IPS-18a (cell line): ENCODE results near the gene MDC1.
"Not testable (repeated sequence)": the region's sequence is repeated elsewhere in the genome, so short reads cannot be mapped to it uniquely, and the experiment has no call there.

Source experiments
- H3K27ac ChIP-seq: one replicate; pipeline ENCODE4 v1.5.1; 2013; ENCODE audit warnings: low read length
- H3K27me3 ChIP-seq: one replicate; pipeline ENCODE4 v1.6.1; 2013; ENCODE audit warnings: mild to moderate bottlenecking, low read length; ENCODE audit not compliant: control insufficient read depth, insufficient read depth
- H3K36me3 ChIP-seq: one replicate; pipeline ENCODE4 v1.6.1; 2013; ENCODE audit warnings: low read depth, low read length; ENCODE audit not compliant: control insufficient read depth
- H3K4me1 ChIP-seq: one replicate; pipeline ENCODE4 v1.6.1; 2013; ENCODE audit warnings: low read depth, low read length; ENCODE audit not compliant: control insufficient read depth
- H3K4me3 ChIP-seq: one replicate; pipeline ENCODE4 v1.5.1; 2013; ENCODE audit warnings: low read length
- H3K9ac ChIP-seq: one replicate; pipeline ENCODE4 v1.6.1; 2013; ENCODE audit warnings: mild to moderate bottlenecking, low read length, moderate library complexity
- H3K9me3 ChIP-seq: one replicate; pipeline ENCODE4 v1.6.1; 2013; ENCODE audit warnings: low read depth, low read length; ENCODE audit not compliant: control insufficient read depth

The MDC1 gene

DNA sequence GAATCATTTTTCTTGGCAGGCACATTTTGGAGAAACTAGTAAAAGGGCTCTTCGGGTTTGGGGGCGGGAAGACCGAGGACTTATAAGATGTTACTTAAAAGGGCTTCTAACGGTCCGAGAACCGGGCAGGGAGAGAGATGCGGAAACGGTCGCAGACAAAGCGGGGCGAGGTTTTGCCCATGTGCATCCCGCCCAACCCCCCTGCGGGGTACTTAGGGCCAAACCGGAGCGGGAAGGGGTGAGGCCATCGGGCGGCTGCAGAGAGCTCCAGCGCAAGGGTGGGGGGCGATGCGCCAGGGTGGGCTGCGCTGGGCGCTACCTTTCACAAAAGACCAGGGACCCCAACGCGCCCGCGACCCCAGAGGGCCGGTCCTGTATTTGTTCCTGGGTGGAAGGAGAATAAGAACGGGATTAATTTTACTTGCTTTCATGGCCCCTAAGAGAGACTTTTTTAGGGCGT is 3.7 kb upstream of the MDC1 start:
- Histone ChIP-seq H3K27me3 (no peaks in the 10 kb centered on the region), H3K4me1 (peaks cover 15% of the 10 kb centered on the region), H3K27ac (peak overlapping the region; percentile 100), H3K9me3 (no peaks in the 10 kb centered on the region), H3K36me3 (peaks cover 41% of the 10 kb centered on the region), H3K4me3 (peak overlapping the region; percentile 97), H3K9ac (peak overlapping the region; percentile 100)

DNA sequence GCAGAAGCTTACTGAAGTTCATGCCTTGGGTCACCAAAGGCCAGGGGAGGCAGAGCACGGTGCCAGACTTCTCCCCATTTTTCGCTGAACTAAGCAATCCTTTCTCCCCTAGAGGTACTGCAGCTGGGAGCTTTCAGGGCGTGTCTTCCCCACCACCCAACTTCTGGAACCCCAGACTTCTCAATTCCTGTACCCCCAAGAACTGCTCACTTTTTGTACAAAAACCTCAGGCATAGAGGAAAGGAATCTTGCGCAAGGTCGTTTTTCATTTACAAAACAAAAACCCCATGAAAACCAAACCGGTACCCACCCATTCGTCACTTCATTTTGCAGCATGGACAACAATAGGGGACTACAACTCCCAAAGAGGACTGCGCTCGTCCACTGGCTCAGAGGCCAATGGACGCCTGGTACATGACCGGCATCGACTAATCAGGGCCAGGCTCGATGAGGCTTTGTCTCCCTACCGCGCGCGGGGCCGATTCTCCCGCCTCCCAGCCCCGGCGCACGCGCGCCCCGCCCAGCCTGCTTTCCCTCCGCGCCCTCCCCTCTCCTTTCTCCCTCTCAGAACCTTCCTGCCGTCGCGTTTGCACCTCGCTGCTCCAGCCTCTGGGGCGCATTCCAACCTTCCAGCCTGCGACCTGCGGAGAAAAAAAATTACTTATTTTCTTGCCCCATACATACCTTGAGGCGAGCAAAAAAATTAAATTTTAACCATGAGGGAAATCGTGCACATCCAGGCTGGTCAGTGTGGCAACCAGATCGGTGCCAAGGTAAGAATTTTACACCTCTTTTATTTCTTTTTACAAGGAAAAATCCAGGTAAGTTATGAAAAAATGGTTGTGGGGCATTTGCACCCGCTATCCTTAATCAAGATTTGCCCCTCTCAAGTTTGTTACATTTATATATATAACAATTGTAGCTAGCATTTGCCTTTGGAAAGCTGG is 3.0 kb upstream of the MDC1 start, which contains the start of gene TUBB:
TSS of gene TUBB (plus strand) at position 562 of the 947 bp plus-strand sequence. CDS start at position 717, 155 bp downstream.
- H3K4me3 ChIP-seq, result peak within 1 kb of the TSS; percentile 97
- H3K9me3 ChIP-seq, result no peaks in the 10 kb centered on the region
- H3K9ac ChIP-seq, result peak within 1 kb of the TSS; percentile 100
- H3K4me1 ChIP-seq, result peaks cover 15% of the 10 kb centered on the region
- H3K36me3 ChIP-seq, result peaks cover 36% of the 10 kb centered on the region
- H3K27me3 ChIP-seq, result no peaks in the 10 kb centered on the region
- peak within 1 kb of the TSS; percentile 100 for H3K27ac ChIP-seq

DNA sequence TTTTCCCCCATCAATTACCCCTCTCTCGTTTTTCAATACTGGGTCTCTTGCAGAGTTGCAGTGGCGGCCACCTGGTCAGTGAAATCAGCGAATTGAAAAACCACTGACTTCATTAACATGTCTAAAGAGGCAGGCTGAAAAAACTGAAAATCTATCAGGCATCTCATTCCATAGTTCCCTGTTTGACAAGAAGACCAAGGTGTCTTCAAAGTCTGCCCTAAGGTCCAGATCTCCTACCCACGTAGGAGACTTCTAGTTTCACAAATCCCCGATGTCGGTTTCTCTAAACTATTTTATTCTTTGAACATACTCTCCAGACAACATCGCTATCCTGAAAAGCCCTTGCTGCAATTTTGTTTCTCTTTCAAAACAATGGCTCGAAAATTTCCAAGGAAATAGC is 2.3 kb upstream of the MDC1 start:
- Histone ChIP-seq H3K9ac (peak overlapping the region; percentile 100), H3K4me3 (peak overlapping the region; percentile 97), H3K27me3 (no peaks in the 10 kb centered on the region), H3K9me3 (no peaks in the 10 kb centered on the region), H3K36me3 (peaks cover 31% of the 10 kb centered on the region), H3K27ac (peak overlapping the region; percentile 94), H3K4me1 (peaks cover 15% of the 10 kb centered on the region)

DNA sequence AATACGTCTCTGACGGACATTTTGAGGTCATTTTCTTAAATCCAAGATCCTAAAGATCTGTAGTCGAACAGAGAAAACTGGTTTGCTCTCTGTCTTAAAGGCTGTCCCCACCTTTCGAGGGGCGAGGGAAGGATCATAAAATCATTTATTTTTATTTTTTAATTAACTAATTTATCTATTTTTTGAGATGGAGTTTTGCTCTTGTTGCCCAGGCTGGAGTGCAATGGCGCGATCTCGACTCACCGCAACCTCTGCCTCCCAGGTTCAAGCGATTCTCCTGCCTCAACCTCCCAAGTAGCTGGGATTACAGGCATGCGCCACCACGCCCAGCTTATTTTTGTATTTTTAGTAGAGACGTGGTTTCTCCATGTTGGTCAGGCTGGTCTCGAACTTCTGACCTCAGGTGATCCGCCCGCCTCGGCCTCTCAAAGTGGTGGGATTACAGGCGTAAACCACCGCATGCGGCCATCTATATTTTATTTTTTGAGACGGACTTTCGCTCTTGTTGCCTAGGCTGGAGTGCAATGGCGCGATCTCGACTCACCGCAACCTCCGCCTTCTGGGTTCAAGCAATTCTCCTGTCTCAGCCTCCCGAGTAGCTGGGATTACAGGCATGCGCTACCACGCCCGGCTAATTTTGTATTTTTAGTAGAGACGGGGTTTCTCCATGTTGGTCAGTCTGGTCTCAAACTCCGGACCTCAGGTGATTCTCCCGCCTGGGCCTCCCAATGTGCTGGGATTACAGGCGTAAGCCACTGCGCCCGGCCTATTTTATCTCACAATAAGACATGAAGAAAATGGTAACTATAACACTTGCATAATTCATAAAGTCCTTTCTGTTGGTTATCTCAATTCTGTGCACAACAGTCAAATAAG is 1.0 kb upstream of the MDC1 start:
- Histone ChIP-seq H3K4me1 (peaks cover 15% of the 10 kb centered on the region), H3K27ac (peak overlapping the region; percentile 97), H3K36me3 (peaks cover 31% of the 10 kb centered on the region), H3K4me3 (peak overlapping the region; percentile 97), H3K9ac (peak overlapping the region; percentile 88)
- H3K27me3 ChIP-seq, H3K9me3 ChIP-seq: not testable (repeated sequence)

DNA sequence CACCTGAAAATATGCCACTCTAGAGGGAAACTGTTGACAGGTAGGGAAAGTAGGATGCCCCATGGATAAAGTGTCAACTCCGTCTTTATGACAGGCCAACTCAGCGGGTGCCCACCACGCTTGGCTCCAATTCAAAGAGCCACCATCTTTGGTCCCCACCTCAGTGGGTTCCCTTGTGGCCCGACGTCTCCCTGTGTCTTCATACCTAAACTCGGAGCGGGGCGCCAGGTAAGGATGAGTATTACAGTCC is 277 bp downstream of the MDC1 start:
- no peaks in the 10 kb centered on the region for H3K27me3 ChIP-seq
- H3K27ac ChIP-seq, result peak overlapping the region; percentile 63
- H3K4me1 ChIP-seq, result peaks cover 11% of the 10 kb centered on the region
- H3K9ac ChIP-seq, result peak overlapping the region; percentile 73
- peaks cover 31% of the 10 kb centered on the region for H3K36me3 ChIP-seq
- no peaks in the 10 kb centered on the region for H3K9me3 ChIP-seq
- H3K4me3 ChIP-seq, result peak overlapping the region; percentile 79

DNA sequence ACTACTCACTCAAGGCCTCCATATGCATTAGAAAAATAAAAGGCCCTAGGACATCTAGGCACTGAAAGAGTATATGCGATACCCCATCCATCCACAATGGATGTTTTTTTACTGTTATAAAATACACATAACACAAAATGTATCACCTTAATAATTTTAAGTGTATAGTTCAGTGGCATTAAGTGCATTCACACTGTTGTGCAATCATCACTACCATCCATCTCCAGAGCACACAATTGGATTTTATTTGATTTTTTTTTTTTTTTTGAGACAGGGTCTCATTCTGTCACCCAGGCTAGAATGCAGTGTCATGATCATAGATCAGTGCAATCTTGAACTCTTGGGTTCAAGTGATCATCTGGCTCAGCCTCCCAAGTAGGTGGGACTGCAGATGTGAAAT is 2.8 kb downstream of the MDC1 start:
- Histone ChIP-seq H3K27ac (no peak overlapping the region), H3K36me3 (peaks cover 50% of the 10 kb centered on the region)

DNA sequence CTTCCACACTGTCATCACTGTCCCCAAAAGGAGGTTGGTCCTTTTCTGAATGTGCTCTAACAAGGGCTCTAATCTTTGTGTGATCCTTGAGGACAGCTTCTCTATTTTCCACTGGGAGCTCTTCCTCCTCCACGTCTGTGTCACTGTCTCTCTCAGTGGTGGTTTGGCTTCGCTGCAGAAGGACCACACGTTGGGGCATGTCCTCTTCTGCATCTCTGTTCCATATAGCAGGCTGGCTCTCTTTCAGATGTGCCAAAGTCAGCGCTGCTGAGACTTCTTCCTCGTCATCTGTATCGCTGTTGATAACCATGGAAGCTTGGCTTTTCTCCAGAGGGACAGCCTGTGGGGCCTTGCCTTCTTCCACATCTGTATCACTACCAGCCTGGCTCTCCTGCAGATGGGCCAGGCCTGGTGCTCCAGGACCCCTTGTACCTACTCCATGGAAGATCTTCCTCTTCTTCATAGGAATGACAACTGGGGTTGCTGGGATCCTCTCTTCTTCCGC is 4.6 kb downstream of the MDC1 start:
- no peaks in the 10 kb centered on the region for H3K4me1 ChIP-seq
- peaks cover 66% of the 10 kb centered on the region for H3K36me3 ChIP-seq
- H3K9ac ChIP-seq, result no peak overlapping the region
- H3K27ac ChIP-seq, result no peak overlapping the region
- H3K4me3 ChIP-seq, result no peak overlapping the region
- H3K9me3 ChIP-seq, result no peaks in the 10 kb centered on the region
- no peaks in the 10 kb centered on the region for H3K27me3 ChIP-seq

More for the DNA sequence above, 2.8 kb downstream of the MDC1 start:
- Histone ChIP-seq H3K4me1 (peaks cover 8% of the 10 kb centered on the region), H3K27me3 (no peaks in the 10 kb centered on the region), H3K4me3 (no peak overlapping the region), H3K9me3 (no peaks in the 10 kb centered on the region), H3K9ac (no peak overlapping the region)

DNA sequence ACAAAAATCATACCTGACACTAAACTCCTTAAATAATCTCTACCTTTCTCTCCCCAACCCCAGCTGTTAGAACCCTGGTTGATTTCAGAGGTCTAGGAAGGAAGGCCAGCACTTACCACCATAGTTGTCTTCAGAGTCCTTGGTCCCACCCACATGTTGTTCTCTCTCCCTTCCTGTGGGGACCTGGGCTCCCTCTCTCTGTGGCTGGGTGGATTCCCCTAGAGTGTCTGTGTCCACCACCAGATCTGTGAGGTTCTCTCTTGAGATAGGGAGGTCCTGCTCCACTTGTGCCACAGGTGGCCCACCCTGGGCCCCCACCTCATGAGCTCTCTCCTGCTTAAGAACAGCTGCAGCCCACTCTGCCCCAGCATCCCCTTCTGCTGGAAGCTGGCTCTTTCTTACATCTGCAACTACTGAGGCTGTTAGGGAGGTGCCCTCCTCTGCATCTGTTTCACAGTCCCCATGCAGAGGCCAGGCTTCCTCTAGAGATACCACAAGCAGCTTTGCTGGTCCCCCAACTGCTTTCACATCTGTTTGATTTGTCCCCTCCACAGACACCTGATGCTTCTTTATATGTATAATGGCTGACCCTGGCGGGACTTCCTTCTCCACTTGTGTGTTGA is 5.2 kb downstream of the MDC1 start:
- H3K27ac ChIP-seq, result no peak overlapping the region
- no peaks in the 10 kb centered on the region for H3K27me3 ChIP-seq
- H3K36me3 ChIP-seq, result peaks cover 72% of the 10 kb centered on the region
- no peaks in the 10 kb centered on the region for H3K9me3 ChIP-seq
- H3K4me1 ChIP-seq, result no peaks in the 10 kb centered on the region
- no peak overlapping the region for H3K9ac ChIP-seq
- no peak overlapping the region for H3K4me3 ChIP-seq

DNA sequence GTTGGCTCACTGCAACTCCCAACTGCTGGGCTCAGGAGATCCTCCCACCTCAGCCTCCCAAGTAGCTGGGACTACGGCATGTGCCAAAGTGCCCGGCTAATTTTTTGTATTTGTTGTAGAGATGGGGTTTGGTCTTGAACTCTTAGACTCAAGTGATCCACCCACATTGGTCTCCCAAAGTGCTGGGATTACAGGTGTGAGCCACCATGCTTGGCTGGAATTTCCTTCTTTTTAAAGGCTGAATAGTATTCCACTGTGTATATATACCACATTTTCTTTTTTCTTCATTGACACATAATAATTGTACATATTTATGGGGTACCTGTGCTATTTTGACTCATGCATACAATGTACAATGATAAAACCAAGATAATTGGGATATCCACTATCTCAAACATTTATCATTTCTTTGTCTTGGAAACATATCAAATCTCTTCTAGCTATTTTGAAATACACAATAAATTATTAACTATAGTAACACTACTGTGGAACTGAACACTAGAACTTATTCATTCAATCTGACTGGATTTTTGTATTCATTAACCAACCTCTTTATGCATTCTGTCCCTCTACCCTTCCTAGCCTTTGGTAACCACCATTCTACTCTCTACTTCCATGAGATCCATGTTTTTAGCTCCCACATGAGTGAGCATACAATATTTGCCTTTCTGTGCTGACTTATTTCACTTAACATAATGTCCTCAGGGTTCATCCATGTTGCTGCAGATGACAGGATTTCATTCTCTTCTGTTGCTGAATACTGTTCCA is 7.8 kb downstream of the MDC1 start:
- Histone ChIP-seq H3K4me3 (no peak overlapping the region), H3K27ac (no peak overlapping the region), H3K9me3 (no peaks in the 10 kb centered on the region), H3K36me3 (peaks cover 84% of the 10 kb centered on the region), H3K4me1 (no peaks in the 10 kb centered on the region), H3K9ac (no peak overlapping the region), H3K27me3 (no peaks in the 10 kb centered on the region)

DNA sequence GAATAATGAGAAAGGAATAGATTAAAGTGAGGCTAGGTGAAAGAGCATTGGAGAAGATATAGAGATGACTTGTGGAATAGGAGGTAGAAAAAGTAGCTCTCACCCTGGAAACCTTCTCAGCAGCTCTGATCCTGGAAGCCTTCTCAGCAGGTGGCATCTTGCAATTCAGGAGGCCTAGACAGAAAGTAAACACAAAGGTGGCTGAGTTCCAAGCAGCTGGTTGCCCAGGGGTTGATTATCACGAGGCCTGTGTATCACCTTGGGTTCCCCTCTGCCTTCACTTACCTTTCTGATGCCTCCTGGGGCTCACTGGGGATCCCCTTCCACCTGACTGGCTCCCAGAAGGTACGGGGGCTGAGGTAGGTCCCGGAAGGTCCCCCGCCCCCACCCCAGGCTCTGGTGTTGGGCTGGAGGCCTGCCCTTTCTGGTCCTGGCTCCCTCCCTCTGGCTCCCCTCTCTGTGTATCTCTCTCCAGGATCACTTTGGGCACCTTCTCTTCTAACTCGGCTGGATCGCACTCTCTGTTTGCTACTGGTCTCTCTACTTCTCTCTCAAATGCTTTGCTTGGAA is 9.7 kb downstream of the MDC1 start:
- H3K27ac ChIP-seq, result no peak overlapping the region
- H3K9ac ChIP-seq, result no peak overlapping the region
- no peaks in the 10 kb centered on the region for H3K9me3 ChIP-seq
- no peaks in the 10 kb centered on the region for H3K27me3 ChIP-seq
- H3K4me1 ChIP-seq, result no peaks in the 10 kb centered on the region
- no peak overlapping the region for H3K4me3 ChIP-seq
- H3K36me3 ChIP-seq, result peaks cover 82% of the 10 kb centered on the region
